Thymus (tissue), 14 donors: ENCODE data around the gene LFNG. TPM values are rescaled to one million over a fixed set of nuclear protein-coding genes. Genes with fewer than 3 reads are reported as not detected.

Experiments used
- DNase-seq, 9 donors: peaks; one replicate each; pipeline ENCODE4 v3.0.0-alpha.2; 2013; ENCODE audit warnings: low spot score in 9 of 9, low read depth in 6 of 9, missing footprints in 1 of 9
- H3K27ac ChIP-seq, 2 donors: one replicate each; pipeline ENCODE4 v1.5.1; 2013; ENCODE audit warnings: control low read depth in 1 of 2, low read depth in 1 of 2, low read length in 1 of 2, mild to moderate bottlenecking in 1 of 2, moderate library complexity in 1 of 2
- H3K27me3 ChIP-seq, 2 donors: one replicate each; pipeline ENCODE4 v1.5.1; 2013; ENCODE audit warnings: low read length in 1 of 2; ENCODE audit not compliant: control insufficient read depth in 2 of 2, insufficient read depth in 1 of 2
- H3K36me3 ChIP-seq, 2 donors: one replicate each; pipeline ENCODE4 v1.5.1; 2013; ENCODE audit warnings: low read length in 1 of 2, mild to moderate bottlenecking in 1 of 2, moderate library complexity in 1 of 2; ENCODE audit not compliant: control insufficient read depth in 2 of 2, insufficient read depth in 2 of 2
- H3K4me1 ChIP-seq, 2 donors: one replicate each; pipeline ENCODE4 v1.5.1; 2013; ENCODE audit warnings: low read length in 2 of 2; ENCODE audit not compliant: control insufficient read depth in 2 of 2, insufficient read depth in 2 of 2
- H3K4me3 ChIP-seq, 2 donors: one replicate each; pipeline ENCODE4 v1.5.1; 2013; ENCODE audit warnings: low read length in 2 of 2, control low read depth in 1 of 2, mild to moderate bottlenecking in 1 of 2
- H3K9me3 ChIP-seq, 2 donors: one replicate each; pipeline ENCODE4 v1.5.1; 2013; ENCODE audit warnings: low read length in 1 of 2, mild to moderate bottlenecking in 1 of 2; ENCODE audit not compliant: control insufficient read depth in 2 of 2, insufficient read depth in 1 of 2
- WGBS: extraction: QIAGEN DNeasy Blood & Tissue Kit; methylation state at CpG from one replicate; pipeline ENCODE4 v1.1.7; 2013; 5-methylcytosine and 5-hydroxymethylcytosine counted together
- long read RNA-seq, 10 donors: transcript quantifications; one replicate each; lab custom pipeline, GENCODE V29; 2026
- polyA plus RNA-seq: library from polyadenylated mRNA; stranded (reverse); fragments of 200-250 nt; gene quantifications from one replicate; pipeline ENCODE4 v1.2.3, GENCODE V29; 2013
- total RNA-seq: library from RNA; stranded (reverse); fragments of 120-200 nt; gene quantifications from one replicate; pipeline ENCODE4 v1.2.4, GENCODE V29; 2013
- donor health status: healthy.

LFNG gene
- total RNA-seq (10.1 TPM), polyA plus RNA-seq (13.6 TPM)
- long read RNA-seq, donor 1 = 0 reads
- long read RNA-seq, donor 2 = 0 reads
- long read RNA-seq, donor 3, transcript LFNG-201 (8 exons, 2,377 nt) = major isoform, 7 of 7 reads
- long read RNA-seq, donor 3, partial matches to known transcripts = 0 of 7 reads
- long read RNA-seq, donor 3, other reads (novel, unspliced or antisense) = 0 of 7 reads
- long read RNA-seq, donor 4, transcript LFNG-201 (8 exons, 2,377 nt) = major isoform, 7 of 7 reads
- long read RNA-seq, donor 4, partial matches to known transcripts = 0 of 7 reads
- long read RNA-seq, donor 4, other reads (novel, unspliced or antisense) = 0 of 7 reads
- long read RNA-seq, donor 5, transcript LFNG-201 (8 exons, 2,377 nt) = major isoform, 8 of 8 reads
- long read RNA-seq, donor 5, partial matches to known transcripts = 0 of 8 reads
- long read RNA-seq, donor 5, other reads (novel, unspliced or antisense) = 0 of 8 reads
- long read RNA-seq, donor 6, transcript LFNG-201 (8 exons, 2,377 nt) = major isoform, 5 of 5 reads
- long read RNA-seq, donor 6, partial matches to known transcripts = 0 of 5 reads
- long read RNA-seq, donor 6, other reads (novel, unspliced or antisense) = 0 of 5 reads
- long read RNA-seq, donor 7, partial matches to known transcripts = 0 of 1 reads
- long read RNA-seq, donor 7, other reads (novel, unspliced or antisense) = 0 of 1 reads
- long read RNA-seq, donor 8, partial matches to known transcripts = 0 of 1 reads
- long read RNA-seq, donor 8, other reads (novel, unspliced or antisense) = 0 of 1 reads
- long read RNA-seq, donor 9, partial matches to known transcripts = 0 of 3 reads
- long read RNA-seq, donor 9, other reads (novel, unspliced or antisense) = 0 of 3 reads
- long read RNA-seq, donor 10, transcript LFNG-201 (8 exons, 2,377 nt) = major isoform, 7 of 7 reads
- long read RNA-seq, donor 10, partial matches to known transcripts = 0 of 7 reads
- long read RNA-seq, donor 10, other reads (novel, unspliced or antisense) = 0 of 7 reads

GRCh38 chr7:2519119-2519930 lies at the start of gene LFNG:
Gene LFNG, plus strand, starts transcription at chr7:2519774. Its CDS starts 88 bp downstream, at chr7:2519862.
- H3K36me3 ChIP-seq = no peaks in the 10 kb centered on the region
- under 1% methylated on average over 95 of the region's 95 CpGs for WGBS
- H3K4me1 ChIP-seq = peaks cover 22 to 59% of the 10 kb centered on the region in 2 donors
- H3K9me3 ChIP-seq = peaks cover 0 to 5% of the 10 kb centered on the region in 2 donors
- no peak within 1 kb of the TSS for H3K27ac ChIP-seq
- peak within 1 kb of the TSS; percentile 43 to 53 for H3K4me3 ChIP-seq
- DNase-seq = peak in 5 of 9 donors; percentile 50 to 85 (median 74)
- peaks cover 58 to 80% of the 10 kb centered on the region in 2 donors for H3K27me3 ChIP-seq

GRCh38 chr7:2470204-2471021 lies 49.2 kb upstream of the LFNG start:
- no peak for DNase-seq
- no peak overlapping the region for H3K4me3 ChIP-seq
- H3K36me3 ChIP-seq = no peaks in the 10 kb centered on the region
- WGBS = 95% methylated on average over 19 of the region's 19 CpGs
- peaks cover 0 to 5% of the 10 kb centered on the region in 2 donors for H3K9me3 ChIP-seq
- no peak overlapping the region for H3K27ac ChIP-seq
- peaks cover 0 to 16% of the 10 kb centered on the region in 2 donors for H3K27me3 ChIP-seq
- peaks cover 0 to 10% of the 10 kb centered on the region in 2 donors for H3K4me1 ChIP-seq

- no peak overlapping the region for H3K4me3 ChIP-seq
- H3K27ac ChIP-seq = no peak overlapping the region
- WGBS = 67% methylated on average over 5 of the region's 5 CpGs
- no peak for DNase-seq
- peaks cover 0 to 16% of the 10 kb centered on the region in 2 donors for H3K27me3 ChIP-seq
- H3K9me3 ChIP-seq = peaks cover 0 to 5% of the 10 kb centered on the region in 2 donors
- no peaks in the 10 kb centered on the region for H3K36me3 ChIP-seq
- H3K4me1 ChIP-seq = peaks cover 0 to 10% of the 10 kb centered on the region in 2 donors
Observed at GRCh38 chr7:2471022-2471329, 48.6 kb upstream of the LFNG start.

GRCh38 chr7:2471396-2471795 lies 48.2 kb upstream of the LFNG start:
- peaks cover 0 to 5% of the 10 kb centered on the region in 2 donors for H3K9me3 ChIP-seq
- H3K36me3 ChIP-seq = no peaks in the 10 kb centered on the region
- H3K27ac ChIP-seq = no peak overlapping the region
- peak in 1 of 9 donors; percentile 37 for DNase-seq
- H3K4me3 ChIP-seq = no peak overlapping the region
- H3K4me1 ChIP-seq = peaks cover 0 to 10% of the 10 kb centered on the region in 2 donors
- 17% methylated on average over 17 of the region's 17 CpGs for WGBS
- H3K27me3 ChIP-seq = peaks cover 0 to 16% of the 10 kb centered on the region in 2 donors

GRCh38 chr7:2472739-2473138 lies 46.8 kb upstream of the LFNG start:
- DNase-seq = no peak
- no peak overlapping the region for H3K27ac ChIP-seq
- H3K36me3 ChIP-seq = no peaks in the 10 kb centered on the region
- peaks cover 0 to 13% of the 10 kb centered on the region in 2 donors for H3K4me1 ChIP-seq
- H3K27me3 ChIP-seq = peaks cover 0 to 25% of the 10 kb centered on the region in 2 donors
- peaks cover 0 to 1% of the 10 kb centered on the region in 2 donors for H3K9me3 ChIP-seq
- H3K4me3 ChIP-seq = no peak overlapping the region
- WGBS = 97% methylated on average over 6 of the region's 6 CpGs

GRCh38 chr7:2473496-2474180 lies 45.9 kb upstream of the LFNG start:
- Histone ChIP-seq H3K36me3 (no peaks in the 10 kb centered on the region), H3K4me1 (peaks cover 0 to 22% of the 10 kb centered on the region in 2 donors), H3K27me3 (peaks cover 0 to 34% of the 10 kb centered on the region in 2 donors), H3K9me3 (no peaks in the 10 kb centered on the region), H3K4me3 (no peak overlapping the region), H3K27ac (no peak overlapping the region)
- DNase-seq = no peak
- WGBS = 81% methylated on average over 12 of the region's 12 CpGs

- no peaks in the 10 kb centered on the region for H3K36me3 ChIP-seq
- DNase-seq = no peak
- no peak overlapping the region for H3K27ac ChIP-seq
- H3K4me3 ChIP-seq = no peak overlapping the region
- peaks cover 0 to 39% of the 10 kb centered on the region in 2 donors for H3K27me3 ChIP-seq
- no peaks in the 10 kb centered on the region for H3K9me3 ChIP-seq
- 83% methylated on average over 15 of the region's 15 CpGs for WGBS
- peaks cover 0 to 22% of the 10 kb centered on the region in 2 donors for H3K4me1 ChIP-seq
Observed at GRCh38 chr7:2474224-2474623, 45.4 kb upstream of the LFNG start.
